Adipose tissue (tissue), 3 donors: ENCODE measurements around the gene ODAD3. TPM values are rescaled to one million over a fixed set of nuclear protein-coding genes. Genes with fewer than 3 reads are reported as not detected.
"Not testable (repeated sequence)": the region's sequence is repeated elsewhere in the genome, so short reads cannot be mapped to it uniquely, and the experiment has no call there.

Experiments
- H3K27ac ChIP-seq: one replicate; pipeline ENCODE4 v1.5.1; 2013; ENCODE audit warnings: low read depth, low read length
- WGBS, 3 donors: extraction: QIAGEN DNeasy Blood & Tissue Kit; methylation state at CpG; one replicate each; pipeline ENCODE4 v1.1.7; 2013; 5-methylcytosine and 5-hydroxymethylcytosine counted together
- polyA plus RNA-seq, 3 donors: library from polyadenylated mRNA; stranded (reverse); fragments of 200-250 nt; gene quantifications; one replicate each; pipeline ENCODE4 v1.2.3, GENCODE V29; 2013
- donor health status: healthy with polysubstance abuse.
- donor health status: Bipolar disorder and iron deficiency.
- donor health status: healthy.

ODAD3 gene
- under 1 TPM in 2 of 3 donors, not detected in 1; 0.15 to 0.30 TPM for polyA plus RNA-seq

DNA sequence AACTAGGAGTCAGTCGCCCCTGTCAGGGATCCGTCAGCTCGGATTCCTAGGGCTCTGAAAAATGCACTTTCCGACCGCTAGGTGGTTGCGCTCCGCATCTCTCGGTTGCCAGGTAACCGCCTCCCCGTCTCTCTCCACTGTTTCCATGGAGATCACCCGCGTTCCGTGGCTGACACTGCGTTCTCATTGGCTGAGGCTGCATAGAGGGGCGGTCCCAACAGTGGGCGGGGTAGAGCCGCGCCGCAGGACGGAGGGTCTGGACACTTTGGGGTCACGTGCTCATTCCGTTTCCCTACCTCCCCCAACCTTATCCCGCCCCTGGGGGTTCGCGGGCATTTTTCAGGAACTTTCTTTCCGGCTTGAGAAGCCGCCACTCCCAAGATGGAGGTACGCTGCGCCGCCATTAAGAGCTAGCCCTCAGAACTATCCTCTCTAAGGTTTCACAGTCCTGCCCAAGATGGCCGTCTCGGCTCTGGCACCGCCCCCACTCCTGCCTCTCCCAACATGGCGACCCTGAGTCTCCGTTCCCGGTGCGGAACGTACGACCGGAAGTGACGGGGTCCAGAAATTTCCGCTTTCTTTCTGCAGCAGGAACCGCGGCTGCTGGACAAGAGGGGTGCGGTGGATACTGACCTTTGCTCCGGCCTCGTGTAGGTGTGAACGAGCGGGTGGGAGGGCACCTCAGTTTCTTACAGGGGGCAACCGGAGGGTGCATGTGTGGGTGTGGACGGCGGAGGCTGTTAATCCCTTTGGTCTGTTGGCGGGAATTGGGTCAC, at the start of gene ODAD3, which contains the start of gene PRKCSH:
Gene ODAD3 (minus strand): TSS at position 65 of the 776 bp plus-strand sequence. CDS start 105 bp downstream, outside the sequence.
Gene PRKCSH (plus strand): TSS at position 579 of the 776 bp plus-strand sequence. CDS start 483 bp downstream, outside the sequence.
- 0 to 1% (median 1%) methylated on average over 53 of the region's 53 CpGs for WGBS, 3 donors
- no peak within 1 kb of the TSS for H3K27ac ChIP-seq

GRCh38 chr19:11483366-11484111, 48.6 kb upstream of the ODAD3 start:
- WGBS, 3 donors = 81 to 87% (median 81%) methylated on average over 47 to 57 of the region's 57 CpGs
- H3K27ac ChIP-seq = no peak overlapping the region

- no peak overlapping the region for H3K27ac ChIP-seq
Observed at GRCh38 chr19:11482384-11483050, 47.6 kb upstream of the ODAD3 start.

DNA sequence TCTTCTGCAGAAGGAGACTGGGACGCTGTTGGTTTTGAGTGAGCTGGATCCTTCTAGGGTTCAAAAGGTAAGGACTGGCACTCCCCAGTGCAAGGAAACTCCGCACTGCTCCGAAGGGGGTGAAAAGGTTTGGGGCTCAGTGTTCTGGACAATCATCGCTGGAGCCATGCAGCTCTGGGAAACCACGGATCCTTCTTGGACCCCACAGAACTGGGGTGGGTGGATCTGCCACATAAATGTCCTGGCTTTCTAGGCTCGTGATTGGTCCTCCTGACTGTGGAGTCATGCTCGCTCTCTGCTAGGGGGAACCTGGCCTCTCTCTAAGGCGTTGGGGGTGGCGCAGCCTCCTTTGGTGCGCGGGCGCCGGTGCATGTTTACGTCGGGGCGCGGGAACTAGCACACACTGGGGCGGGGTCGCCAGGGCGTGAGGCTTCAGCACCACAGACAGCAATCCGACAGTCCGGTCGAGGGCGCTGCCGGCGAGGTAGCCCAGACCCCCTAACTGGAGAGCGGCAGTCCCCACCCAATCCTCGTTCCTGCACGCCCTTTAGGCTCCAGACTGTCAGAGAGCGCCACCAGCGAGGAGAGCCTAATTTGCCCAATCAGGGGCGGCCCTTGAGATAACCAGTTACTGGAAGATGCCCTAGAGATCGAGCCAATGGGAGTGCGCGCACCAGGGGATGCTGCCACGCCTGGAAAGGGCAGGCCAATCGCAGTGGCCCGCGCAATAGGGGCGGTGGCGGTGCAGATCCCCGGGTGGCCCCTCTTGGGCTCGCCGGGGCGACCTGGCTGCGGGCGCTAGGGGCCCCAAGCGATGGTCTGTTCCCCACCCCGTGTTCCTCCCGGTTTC, 46.8 kb upstream of the ODAD3 start:
- 3 to 5% (median 4%) methylated on average over 47 to 50 of the region's 50 CpGs for WGBS, 3 donors
- no peak overlapping the region for H3K27ac ChIP-seq

More at GRCh38 chr19:11482384-11483050, 47.6 kb upstream of the ODAD3 start:
- 1 to 3% (median 1%) methylated on average over 34 to 58 of the region's 58 CpGs for WGBS, 3 donors

GRCh38 chr19:11480715-11481533, 46.0 kb upstream of the ODAD3 start, which contains the start of gene ELAVL3:
ELAVL3 (minus strand) TSS chr19:11481046; CDS start chr19:11480608, 438 bp downstream.
- 10 to 15% (median 12%) methylated on average over 37 to 72 of the region's 77 CpGs for WGBS, 3 donors
- no peak within 1 kb of the TSS for H3K27ac ChIP-seq

GRCh38 chr19:11479898-11480714, 45.2 kb upstream of the ODAD3 start:
- no peak overlapping the region for H3K27ac ChIP-seq
- WGBS, 3 donors = 5 to 6% (median 6%) methylated on average over 48 to 86 of the region's 86 CpGs

- no peak overlapping the region for H3K27ac ChIP-seq
- 14 to 20% (median 20%) methylated on average over 48 to 62 of the region's 62 CpGs for WGBS, 3 donors
Observed at GRCh38 chr19:11479090-11479897, 44.4 kb upstream of the ODAD3 start.

DNA sequence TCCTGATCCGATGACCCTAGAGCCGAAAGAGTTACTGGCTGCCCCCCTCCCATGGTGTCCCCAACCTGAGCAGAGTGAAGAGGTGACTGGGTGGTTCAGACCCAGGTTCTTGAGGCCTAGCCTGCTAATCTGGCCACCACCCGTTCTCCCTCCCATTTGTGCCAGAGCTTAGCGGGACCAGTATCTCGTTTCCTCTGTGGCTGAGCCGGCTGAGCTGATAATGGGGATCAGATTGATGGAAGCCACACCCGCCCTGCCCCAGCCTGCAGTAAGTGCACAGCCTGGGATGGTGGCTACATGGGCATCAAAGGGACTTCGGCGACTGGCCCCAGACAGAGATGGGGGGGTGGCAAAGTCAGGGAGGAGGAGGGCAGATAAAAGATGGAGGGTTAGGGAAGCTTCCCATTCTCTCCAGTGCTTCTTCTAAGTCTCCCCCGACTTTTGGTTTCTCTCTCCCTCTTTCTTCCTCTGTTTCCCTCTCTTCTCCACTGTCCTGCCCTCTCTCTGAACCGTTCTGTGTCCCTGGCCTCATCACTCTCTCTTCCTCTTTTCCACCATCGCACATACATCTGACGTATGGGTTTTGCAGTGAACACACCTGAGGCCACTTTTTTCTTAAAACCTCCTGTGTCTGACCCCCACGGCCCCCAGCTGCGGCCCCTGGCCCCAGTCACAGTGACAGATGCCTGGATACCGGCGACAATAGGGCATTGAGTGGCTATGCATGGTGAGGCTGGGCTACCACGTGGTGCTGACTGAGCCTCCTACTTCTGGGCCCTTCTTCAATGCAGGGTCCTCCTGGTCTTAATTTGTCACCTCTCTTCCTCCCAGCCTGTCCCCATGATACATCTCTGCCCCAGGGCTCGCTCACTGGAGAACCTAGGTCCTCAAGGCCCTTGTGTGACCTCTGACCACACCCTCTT, 43.5 kb upstream of the ODAD3 start:
- 56 to 62% (median 57%) methylated on average over 18 to 19 of the region's 19 CpGs for WGBS, 3 donors
- H3K27ac ChIP-seq = no peak overlapping the region

DNA sequence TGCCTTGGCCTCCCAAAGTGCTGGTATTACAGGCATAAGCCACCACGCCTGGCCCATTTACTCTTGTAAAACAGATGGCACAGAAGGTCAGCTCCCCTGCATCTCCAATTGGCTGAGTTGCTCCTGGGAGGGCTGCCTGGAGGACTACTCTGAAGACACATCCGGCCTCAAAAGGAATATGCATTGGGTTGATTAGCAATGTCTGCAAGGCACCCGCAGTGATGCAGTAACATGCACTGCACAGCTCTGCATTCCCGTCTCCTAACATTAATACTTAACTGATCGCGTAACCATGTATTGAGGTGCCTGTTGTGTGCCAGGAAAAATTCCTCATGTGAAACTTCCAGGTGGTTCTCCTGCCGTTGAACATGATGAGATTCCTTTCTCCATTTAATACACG, 40.9 kb upstream of the ODAD3 start:
- 36 to 85% (median 78%) methylated on average over 8 of the region's 8 CpGs for WGBS, 3 donors
- no peak overlapping the region for H3K27ac ChIP-seq

DNA sequence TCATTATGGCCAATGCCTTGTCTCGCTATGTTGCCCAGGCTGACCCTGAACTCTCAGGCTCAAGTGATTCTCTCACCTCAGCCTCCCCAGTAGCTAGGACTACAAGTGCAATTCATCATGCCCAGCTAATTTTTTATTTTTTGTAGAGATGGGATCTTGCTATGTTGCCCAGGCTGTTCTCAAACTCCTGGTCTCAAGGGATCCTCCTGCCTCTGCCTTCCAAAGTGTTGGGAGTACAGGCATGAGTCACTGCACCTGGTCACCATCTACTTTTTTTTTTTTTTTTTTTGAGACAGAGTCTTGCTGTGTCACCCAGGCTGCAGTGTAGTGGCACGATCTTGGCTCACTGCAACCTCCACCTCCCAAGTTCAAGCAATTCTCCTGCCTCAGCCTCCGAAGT, 40.4 kb upstream of the ODAD3 start:
- 90 to 97% (median 97%) methylated on average over 3 of the region's 3 CpGs for WGBS, 3 donors
- H3K27ac ChIP-seq = not testable (repeated sequence)

- 77 to 86% (median 81%) methylated on average over 4 of the region's 4 CpGs for WGBS, 3 donors
- H3K27ac ChIP-seq = no peak overlapping the region
Observed at GRCh38 chr19:11473725-11474124, 38.8 kb upstream of the ODAD3 start.

DNA sequence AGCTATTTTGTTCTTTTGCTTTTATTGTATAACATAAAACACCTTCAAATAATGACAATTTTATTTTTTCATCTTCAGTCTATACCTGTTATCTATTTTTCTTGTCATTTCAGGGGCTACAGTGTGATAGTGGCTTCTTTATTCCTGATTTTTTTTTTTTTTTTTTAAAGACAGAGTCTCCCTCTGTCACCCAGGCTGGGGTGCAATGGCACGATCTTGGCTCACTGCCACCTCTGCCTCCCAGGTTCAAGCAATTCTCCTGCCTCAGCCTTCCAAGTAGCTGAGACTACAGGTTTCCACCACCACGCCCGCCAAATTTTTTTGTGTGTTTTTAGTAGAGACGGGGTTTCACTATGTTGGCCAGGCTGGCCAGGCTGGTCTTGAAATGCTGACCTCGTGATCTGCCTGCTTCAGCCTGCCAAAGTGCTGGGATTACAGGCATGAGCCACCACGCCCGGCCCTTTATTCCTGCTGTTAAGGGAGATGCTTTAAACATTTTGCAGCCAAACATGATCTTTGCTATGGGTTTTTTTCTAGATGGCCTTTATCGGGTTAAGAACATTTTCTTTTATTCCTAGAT, 33.4 kb upstream of the ODAD3 start:
- H3K27ac ChIP-seq = not testable (repeated sequence)
- WGBS, 3 donors = 59 to 72% (median 65%) methylated on average over 8 of the region's 8 CpGs

- WGBS, 3 donors = 35 to 55% (median 43%) methylated on average over 8 of the region's 8 CpGs
Observed at GRCh38 chr19:11465600-11465999, 30.7 kb upstream of the ODAD3 start.

More at GRCh38 chr19:11465600-11465999, 30.7 kb upstream of the ODAD3 start:
- H3K27ac ChIP-seq = no peak overlapping the region
